GM18868 (cell line): Measurements from ENCODE around the gene UGT1A10.
"Not testable (repeated sequence)": the region's sequence is repeated elsewhere in the genome, so short reads cannot be mapped to it uniquely, and the experiment has no call there.

Experiments used
- ATAC-seq: cut with Tn5 transposase; IDR thresholded peaks from one replicate; pipeline ENCODE4 v1.9.1; 2021; ENCODE audit warnings: mild to moderate bottlenecking, moderate library complexity; ENCODE audit not compliant: unreplicated experiment

Gene UGT1A10

DNA sequence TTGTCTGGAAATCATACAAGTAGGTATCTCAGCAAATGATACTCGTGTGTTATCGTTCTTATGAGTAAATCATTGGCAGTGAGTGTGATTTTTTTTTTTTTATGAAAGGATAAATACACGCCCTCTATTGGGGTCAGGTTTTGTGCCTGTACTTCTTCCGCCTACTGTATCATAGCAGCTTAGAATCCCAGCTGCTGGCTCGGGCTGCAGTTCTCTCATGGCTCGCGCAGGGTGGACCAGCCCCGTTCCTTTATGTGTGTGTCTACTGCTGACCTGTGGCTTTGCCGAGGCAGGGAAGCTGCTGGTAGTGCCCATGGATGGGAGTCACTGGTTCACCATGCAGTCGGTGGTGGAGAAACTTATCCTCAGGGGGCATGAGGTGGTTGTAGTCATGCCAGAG lies at the start of gene UGT1A10:
Gene UGT1A10, plus strand, starts transcription at position 143 of the 400 bp plus-strand sequence. Its CDS starts 75 bp downstream, at position 218.
- not testable (repeated sequence) for ATAC-seq

- no peak for ATAC-seq
Observed at GRCh38 chr2:233588400-233588799, 47.8 kb upstream of the UGT1A10 start.

GRCh38 chr2:233592706-233593105 lies 43.5 kb upstream of the UGT1A10 start:
- not testable (repeated sequence) for ATAC-seq

DNA sequence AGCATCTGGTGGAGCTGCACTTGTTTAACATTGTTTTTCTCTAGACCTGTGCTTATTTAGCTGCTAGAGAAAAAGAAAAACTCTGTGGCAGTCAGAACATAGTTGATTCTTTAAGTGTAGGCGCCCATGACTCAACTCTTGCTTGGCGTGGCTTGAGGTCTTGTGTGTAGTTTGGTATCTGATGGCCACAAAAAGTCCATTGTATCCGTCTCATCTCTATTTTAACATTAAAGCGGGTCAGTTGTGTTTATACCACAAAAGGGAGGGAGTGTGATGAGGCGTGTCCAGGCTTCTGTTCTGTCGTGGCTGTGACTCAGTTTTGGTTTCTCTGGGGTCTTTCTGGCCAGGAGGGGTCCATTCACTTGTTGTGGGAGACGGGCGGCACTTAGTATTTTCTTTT lies 43.0 kb upstream of the UGT1A10 start:
- ATAC-seq = no peak

DNA sequence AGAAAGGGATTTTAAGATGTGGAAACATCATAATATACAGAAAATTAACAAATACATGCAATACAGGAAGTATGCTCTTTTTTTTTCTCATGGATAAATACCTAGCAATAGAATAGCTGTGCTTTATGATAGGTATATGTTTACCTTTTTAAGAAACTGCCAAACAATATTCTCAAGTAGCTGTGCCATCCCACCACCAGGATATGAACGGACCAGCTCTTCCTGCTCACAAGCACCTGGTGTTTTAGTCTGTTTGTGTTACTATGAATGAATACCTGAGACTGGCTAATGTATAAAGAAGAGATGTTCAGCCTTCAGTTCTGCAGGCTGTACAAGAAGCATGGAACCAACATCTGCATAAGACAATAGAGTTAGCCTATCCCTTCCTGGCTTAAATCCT lies 38.7 kb upstream of the UGT1A10 start:
- no peak for ATAC-seq

DNA sequence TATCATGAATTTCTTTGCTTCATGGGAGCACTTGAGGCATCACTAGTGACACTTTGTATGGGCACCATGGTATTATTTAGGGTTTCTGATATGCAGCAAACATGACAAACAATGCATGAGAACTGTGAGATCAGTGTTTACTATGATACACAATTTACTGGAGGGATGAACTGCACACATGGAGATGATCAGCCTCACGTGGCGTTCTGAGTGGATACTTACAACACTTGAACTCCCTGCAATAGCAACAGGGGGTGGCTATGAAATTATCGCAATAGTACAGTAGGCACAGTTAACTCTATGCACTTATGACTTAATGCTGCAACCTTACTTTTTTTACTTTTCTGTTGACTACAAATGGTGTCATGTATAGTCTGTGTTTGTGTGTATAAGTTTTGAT lies 37.3 kb upstream of the UGT1A10 start:
- ATAC-seq = no peak

DNA sequence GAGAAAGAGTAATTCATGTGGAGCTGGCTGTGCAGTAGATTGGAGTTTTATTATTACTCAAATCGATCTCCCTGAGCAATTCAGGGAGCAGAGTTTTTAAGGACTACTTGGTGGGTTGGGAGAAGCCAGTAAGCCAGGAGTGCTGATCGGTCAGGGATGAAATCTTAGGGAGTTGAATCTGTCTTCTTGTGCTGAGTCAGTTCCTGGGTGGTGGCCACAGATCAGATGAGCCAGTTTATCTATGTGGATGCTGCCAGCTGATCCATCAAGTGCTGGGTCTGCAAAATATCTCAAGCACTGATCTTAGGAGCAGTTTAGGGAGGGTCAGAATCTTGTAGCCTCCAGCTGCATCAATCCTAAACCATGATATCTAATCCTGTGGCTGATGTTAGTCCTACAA lies 35.9 kb upstream of the UGT1A10 start:
- no peak for ATAC-seq

DNA sequence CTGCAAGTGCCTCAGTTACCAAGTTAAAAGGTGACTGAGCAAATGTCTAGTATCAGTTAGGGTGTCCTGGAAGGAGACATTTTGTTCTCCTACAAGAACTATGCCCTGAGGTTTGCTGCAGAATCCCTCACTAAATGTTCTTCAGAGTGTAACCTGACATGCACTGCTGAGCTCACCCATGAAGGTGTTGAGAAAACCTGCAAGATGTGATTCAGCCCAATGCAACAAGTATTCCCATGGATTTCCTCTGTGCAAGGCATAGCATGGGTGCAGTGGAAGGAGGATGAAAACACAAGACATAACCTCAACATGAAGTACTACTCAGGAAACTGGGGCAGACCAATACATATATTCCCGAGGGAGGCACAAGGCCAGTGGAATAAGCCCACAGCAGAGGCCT lies 34.2 kb upstream of the UGT1A10 start:
- no peak for ATAC-seq

DNA sequence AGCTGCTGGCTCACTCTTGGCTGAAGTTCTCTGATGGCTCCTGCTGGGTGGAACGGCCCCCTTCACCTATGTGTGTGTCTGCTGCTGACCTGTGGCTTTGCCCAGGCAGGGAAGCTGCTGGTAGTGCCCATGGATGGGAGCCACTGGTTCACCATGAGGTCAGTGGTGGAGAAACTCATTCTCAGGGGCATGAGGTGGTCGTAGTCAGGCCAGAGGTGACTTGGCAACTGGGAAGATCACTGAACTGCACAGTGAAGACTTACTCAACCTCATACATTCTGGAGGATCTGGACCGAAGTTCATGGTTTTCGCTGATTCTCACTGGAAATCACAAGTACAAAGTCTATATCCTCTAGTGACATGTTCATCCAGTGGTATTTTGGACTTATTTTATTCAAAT lies 32.7 kb upstream of the UGT1A10 start:
- no peak for ATAC-seq

DNA sequence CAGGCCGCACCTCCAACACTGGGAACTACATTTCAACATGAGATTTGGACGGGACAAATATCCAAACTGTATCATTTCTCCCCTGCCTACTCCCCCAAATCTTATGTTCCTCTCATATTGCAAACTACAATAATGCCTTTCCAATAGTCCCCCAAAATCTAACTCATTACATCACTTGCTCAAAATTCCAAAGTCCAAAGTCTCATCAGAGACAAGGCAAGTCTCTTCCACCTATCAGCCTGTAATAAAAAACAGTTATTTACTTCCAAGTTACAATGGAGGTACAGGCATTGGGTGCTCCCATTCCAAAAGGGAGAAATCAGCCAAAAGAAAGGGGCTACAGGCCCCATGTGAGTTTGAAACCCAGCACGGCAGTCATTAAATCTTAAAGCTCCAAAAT lies 31.4 kb upstream of the UGT1A10 start:
- no peak for ATAC-seq

- ATAC-seq = no peak
Observed at GRCh38 chr2:233605680-233606079, 30.6 kb upstream of the UGT1A10 start.

GRCh38 chr2:233611284-233611683 lies 25.0 kb upstream of the UGT1A10 start:
- ATAC-seq = no peak

DNA sequence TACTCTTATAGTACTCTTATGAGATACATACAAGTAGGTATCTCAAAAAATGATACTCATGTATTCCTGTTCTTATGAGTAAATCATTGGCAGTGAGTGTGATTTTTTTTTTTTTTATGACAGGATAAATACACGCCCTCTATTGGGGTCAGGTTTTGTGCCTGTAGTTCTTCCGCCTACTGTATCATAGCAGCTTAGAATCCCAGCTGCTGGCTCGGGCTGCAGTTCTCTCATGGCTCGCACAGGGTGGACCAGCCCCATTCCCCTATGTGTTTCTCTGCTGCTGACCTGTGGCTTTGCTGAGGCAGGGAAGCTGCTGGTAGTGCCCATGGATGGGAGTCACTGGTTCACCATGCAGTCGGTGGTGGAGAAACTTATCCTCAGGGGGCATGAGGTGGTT lies 18.8 kb upstream of the UGT1A10 start, which contains the start of gene UGT1A8:
Gene UGT1A8, plus strand, starts transcription at position 158 of the 400 bp plus-strand sequence. Its CDS starts 75 bp downstream, at position 233.
- ATAC-seq = not testable (repeated sequence)

GRCh38 chr2:233620204-233620603 lies 16.0 kb upstream of the UGT1A10 start:
- no peak for ATAC-seq

DNA sequence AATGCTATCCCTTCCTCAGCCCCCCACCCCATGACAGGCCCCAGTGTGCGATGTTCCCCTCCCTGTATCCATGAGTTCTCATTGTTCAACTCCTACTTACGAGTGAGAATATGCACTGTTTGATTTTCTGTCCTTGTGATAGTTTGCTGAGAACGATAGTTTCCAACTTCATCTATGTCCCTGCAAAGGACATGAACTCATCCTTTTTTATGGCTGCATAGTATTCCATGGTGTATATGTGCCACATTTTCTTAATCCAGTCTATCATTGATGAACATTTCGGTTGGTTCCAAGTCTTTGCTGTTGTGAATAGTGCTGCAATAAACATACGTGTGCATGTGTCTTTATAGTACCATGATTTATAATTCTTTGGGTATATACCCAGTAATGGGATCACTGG lies 14.4 kb upstream of the UGT1A10 start:
- not testable (repeated sequence) for ATAC-seq

DNA sequence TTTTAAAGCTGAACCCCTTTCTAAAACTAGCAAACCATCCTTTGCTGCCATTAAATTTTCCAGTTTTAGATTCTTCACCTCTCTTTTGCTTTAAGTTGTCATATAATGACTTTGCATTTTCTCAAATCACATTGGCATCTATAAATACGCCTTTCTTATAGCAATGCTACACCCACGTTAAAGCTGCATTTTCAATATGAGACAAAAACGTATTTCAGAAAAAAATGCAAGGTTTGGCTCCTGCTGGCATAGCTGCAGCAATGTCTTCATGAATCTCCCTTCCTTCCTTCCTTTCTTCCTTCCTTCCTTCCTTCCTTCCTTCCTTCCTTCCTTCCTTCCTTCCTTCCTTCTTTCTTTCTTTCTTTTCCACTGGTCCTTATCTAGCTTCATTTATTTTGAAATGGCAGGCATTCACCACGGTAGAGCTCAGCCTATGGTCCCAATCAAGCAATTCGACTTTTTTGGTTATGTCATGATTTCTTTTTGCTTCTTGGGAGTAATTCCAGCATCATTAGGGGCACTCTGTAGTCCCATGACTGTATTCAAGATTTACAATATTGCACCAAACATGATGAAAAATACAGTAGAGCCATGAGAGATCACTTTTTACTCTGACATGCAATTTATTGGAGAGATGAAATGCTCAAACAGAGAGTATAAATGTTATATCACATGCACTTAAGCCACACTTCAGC lies 8.8 kb upstream of the UGT1A10 start:
- no peak for ATAC-seq

DNA sequence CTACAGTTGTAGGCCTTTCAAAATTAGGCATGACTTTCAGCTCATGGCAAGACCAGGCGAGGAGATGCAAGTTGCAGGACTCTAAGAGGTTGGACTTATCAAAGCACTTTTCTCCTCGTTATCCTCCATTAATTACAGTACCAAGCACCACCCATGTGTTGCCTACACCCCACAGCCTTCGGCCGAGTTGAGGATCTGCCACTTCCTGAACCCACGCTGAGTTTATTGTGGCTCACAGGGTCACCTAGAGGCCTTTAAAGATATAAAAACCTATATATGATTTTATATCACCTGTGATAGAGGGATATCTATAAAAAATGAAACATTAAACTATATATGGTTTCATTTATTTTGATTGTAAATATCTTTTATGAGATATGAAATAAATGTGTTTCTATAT lies 2.6 kb downstream of the UGT1A10 start:
- no peak for ATAC-seq

DNA sequence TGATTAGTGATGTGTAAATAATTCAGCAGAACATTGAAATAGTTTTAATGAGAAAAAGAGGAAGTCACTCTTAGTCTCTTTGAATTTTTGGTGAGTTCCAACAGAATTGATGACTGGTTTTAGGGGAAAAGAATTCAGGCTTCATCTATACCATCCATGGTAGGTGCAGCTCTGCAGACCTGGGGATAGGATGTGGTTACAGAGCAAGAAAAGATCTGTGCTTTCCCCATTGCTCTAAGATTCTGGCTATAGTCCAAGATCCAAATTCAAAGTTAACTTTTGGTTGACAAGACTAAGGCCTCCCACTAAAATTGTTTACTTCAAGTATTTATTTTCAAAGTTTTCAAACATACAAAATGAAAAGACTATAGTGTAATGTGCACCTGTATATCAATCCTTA lies 3.6 kb downstream of the UGT1A10 start:
- no peak for ATAC-seq

DNA sequence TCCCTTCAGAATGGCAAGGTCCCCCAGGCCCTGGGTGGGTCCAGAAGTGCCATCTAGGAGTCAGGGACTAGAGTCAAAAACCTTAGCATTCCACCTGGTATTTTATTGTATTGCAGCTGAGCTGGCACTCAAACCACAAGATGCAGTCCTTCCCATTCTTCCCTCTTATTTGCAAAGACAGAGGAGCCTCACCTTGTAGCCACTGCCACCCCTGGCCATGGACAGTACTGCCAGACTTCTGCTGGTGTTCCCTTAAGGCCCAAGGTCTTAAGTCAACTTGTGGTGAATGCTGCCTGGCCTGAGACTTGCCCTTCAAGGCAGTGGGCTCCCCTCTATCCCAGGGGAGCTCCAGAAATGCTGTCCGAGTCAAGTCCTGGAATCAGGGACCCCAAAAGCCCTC lies 6.9 kb downstream of the UGT1A10 start:
- ATAC-seq = no peak

GRCh38 chr2:233646033-233646432 lies 9.8 kb downstream of the UGT1A10 start:
- not testable (repeated sequence) for ATAC-seq

DNA sequence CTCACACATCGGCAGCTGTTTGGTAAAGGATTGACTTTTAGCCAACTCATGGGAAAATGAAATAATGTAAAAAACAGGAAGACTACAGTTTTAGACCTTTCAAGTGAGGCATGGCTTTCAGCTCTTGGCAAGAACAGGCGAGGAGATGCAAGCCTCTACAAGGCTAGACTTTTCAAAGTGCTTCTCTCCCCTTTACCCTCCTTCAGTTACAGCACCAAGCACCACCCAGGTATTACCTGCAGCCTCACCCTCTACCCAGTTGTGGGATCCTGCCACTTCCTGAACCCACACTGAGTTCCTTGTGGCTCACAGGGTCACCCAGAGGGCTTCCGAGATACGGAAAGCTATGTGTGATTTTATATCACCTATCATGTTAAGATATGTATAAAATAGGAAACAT lies 14.7 kb downstream of the UGT1A10 start:
- no peak for ATAC-seq

GRCh38 chr2:233651430-233651829 lies 15.2 kb downstream of the UGT1A10 start:
- ATAC-seq = no peak

GRCh38 chr2:233654501-233654900 lies 18.3 kb downstream of the UGT1A10 start:
- ATAC-seq = no peak
